ENCODE results near the gene ICOSLG.

The ICOSLG gene

DNA sequence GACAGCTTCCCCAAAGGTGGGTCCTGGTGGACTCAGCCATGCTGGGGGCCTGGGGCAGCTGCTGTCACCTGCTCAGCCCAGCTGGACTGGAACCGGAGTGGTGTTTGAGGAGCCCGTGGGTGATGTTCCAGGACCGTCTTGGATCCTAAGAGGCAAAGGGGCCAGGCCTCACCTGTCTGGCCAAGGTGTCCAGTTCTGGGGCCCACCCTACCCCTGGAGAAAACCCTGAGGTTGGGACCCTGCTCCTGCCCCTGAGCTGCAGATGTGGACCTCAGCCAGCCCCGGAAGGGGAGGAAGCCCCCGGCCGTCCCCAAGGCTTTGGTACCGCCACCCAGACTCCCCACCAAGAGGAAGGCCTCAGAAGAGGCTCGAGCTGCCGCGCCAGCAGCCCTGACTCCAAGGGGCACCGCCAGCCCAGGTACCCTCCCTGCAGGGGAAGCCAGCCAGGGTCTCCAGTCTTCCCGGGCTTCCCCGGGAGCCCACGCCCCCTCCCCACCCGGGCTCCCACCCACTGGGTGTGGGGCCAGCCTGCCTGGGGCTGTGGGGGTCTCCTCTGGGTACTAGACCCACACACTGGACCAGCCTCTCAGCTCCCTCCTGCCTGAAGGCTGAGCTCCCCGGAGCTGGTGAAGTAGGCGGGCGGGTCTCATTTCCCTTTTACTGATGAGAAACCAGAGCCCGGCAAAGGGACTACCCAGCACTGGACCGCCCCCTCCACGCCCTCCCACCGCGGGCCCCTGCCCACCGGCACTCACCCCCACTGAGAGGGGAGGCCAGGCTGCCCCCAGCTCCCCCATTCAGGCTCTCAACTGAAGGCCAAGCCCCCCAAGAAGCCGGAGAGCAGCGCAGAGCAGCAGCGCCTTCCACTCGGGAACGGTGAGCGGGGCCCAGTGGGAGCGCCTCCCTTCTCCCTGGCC is 46.2 kb upstream of the ICOSLG start:
- Histone ChIP-seq H3K14ac (ENCODE audit: low read length) (peak overlapping the region; percentile 38), H2BK12ac (ENCODE audit: low read length) (peak overlapping the region; percentile 22), H3K36me3 (replicated peaks in 1 of 2; ENCODE audit: control insufficient read depth in 2 of 2, insufficient read depth in 2 of 2, low read length in 2 of 2) (no peaks in the 10 kb centered on the region), H3K9me3 (replicated peaks in 1 of 2; ENCODE audit: control insufficient read depth in 2 of 2, insufficient read depth in 1 of 2, low read depth in 1 of 2, low read length in 2 of 2) (no peaks in the 10 kb centered on the region), H3K27ac (replicated peaks; ENCODE audit: low read length) (no peak overlapping the region), H2BK15ac (ENCODE audit: low read length) (peak overlapping the region; percentile 91), H3K18ac (ENCODE audit: low read length) (peak overlapping the region; percentile 89), H3K4me3 (ENCODE audit: low read length in 2 of 2) (no peak overlapping the region), H3K27me3 (ENCODE audit: control insufficient read depth in 3 of 3, insufficient read depth in 3 of 3, low read depth in 1 of 3, low read length in 3 of 3) (peaks cover 2 to 77% (median 36%) of the 10 kb centered on the region in 3 experiments), H3K23ac (ENCODE audit: low read depth, low read length, poor library complexity) (peak overlapping the region; percentile 43), H2AFZ (ENCODE audit: low read length) (no peak overlapping the region), H3K79me1 (ENCODE audit: low read depth, low read length) (no peaks in the 10 kb centered on the region), H3K9ac (ENCODE audit: low read depth, low read length, poor library complexity) (no peak overlapping the region), H4K91ac (ENCODE audit: low read depth, low read length, poor library complexity) (no peak overlapping the region), H3K4me1 (ENCODE audit: control insufficient read depth in 2 of 2, insufficient read depth in 1 of 2, low read depth in 1 of 2, low read length in 2 of 2) (peaks cover 5 to 14% of the 10 kb centered on the region in 2 donors), H4K8ac (ENCODE audit: low read depth, low read length) (peak overlapping the region; percentile 17), H2BK120ac (ENCODE audit: low read depth, low read length) (no peak overlapping the region), H3K4me2 (ENCODE audit: insufficient read depth, low read length, poor library complexity, severe bottlenecking) (no peak overlapping the region), H2AK5ac (ENCODE audit: low read depth, low read length) (peak overlapping the region; percentile 94), H2BK5ac (ENCODE audit: low read length) (no peak overlapping the region), H3K4ac (ENCODE audit: low read length) (no peak overlapping the region)
- no CpG with 5 or more reads among the region's 31 CpGs for WGBS, 2 donors (ENCODE audit: extremely low coverage in 2 of 2, insufficient read length in 2 of 2, insufficient replicate concordance in 1 of 2)
- no peak for DNase-seq (ENCODE audit: low spot score)

DNA sequence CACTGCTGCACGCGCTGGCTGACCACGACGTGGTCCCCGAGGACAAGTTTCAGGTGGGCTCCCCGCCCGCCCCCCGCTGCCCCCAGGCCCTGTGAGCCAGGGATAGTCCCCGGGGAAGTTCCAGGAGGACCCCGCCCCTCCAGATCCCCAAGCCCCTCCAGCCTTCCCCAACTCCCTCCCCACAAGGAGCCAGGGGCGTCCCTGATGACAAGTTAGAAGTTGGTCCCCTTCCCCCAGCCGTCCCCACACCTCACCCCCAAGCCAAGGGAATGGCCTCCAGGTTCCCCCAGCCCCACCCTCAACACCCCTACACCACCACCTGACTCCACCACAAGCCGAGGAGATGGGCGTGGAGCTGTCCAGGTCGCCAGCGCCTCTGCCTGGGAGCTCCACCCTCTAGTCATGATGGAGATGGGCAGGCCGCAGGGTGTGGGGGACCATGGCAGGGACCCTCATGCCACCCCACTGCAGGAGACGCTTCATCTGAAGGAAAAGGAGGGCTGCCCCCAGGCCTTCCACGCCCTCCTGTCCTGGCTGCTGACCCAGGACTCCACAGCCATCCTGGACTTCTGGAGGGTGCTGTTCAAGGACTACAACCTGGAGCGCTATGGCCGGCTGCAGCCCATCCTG is 45.5 kb upstream of the ICOSLG start:
- Histone ChIP-seq H3K27ac (replicated peaks; ENCODE audit: low read length) (no peak overlapping the region), H3K4me2 (ENCODE audit: insufficient read depth, low read length, poor library complexity, severe bottlenecking) (peak overlapping the region; percentile 73), H3K18ac (ENCODE audit: low read length) (no peak overlapping the region), H2BK120ac (ENCODE audit: low read depth, low read length) (no peak overlapping the region), H4K91ac (ENCODE audit: low read depth, low read length, poor library complexity) (no peak overlapping the region), H3K14ac (ENCODE audit: low read length) (peak overlapping the region; percentile 4), H3K4ac (ENCODE audit: low read length) (no peak overlapping the region), H2BK5ac (ENCODE audit: low read length) (no peak overlapping the region), H3K4me3 (ENCODE audit: low read length in 2 of 2) (no peak overlapping the region), H3K36me3 (replicated peaks in 1 of 2; ENCODE audit: control insufficient read depth in 2 of 2, insufficient read depth in 2 of 2, low read length in 2 of 2) (no peaks in the 10 kb centered on the region), H2AK5ac (ENCODE audit: low read depth, low read length) (peak overlapping the region; percentile 94), H3K4me1 (ENCODE audit: control insufficient read depth in 2 of 2, insufficient read depth in 1 of 2, low read depth in 1 of 2, low read length in 2 of 2) (peaks cover 5 to 14% of the 10 kb centered on the region in 2 donors), H3K27me3 (ENCODE audit: control insufficient read depth in 3 of 3, insufficient read depth in 3 of 3, low read depth in 1 of 3, low read length in 3 of 3) (peaks cover 2 to 78% (median 41%) of the 10 kb centered on the region in 3 experiments), H3K23ac (ENCODE audit: low read depth, low read length, poor library complexity) (peak overlapping the region; percentile 95), H2AFZ (ENCODE audit: low read length) (peak overlapping the region; percentile 73), H4K8ac (ENCODE audit: low read depth, low read length) (no peak overlapping the region), H2BK12ac (ENCODE audit: low read length) (peak overlapping the region; percentile 73), H2BK15ac (ENCODE audit: low read length) (peak overlapping the region; percentile 99), H3K79me1 (ENCODE audit: low read depth, low read length) (no peaks in the 10 kb centered on the region), H3K9ac (ENCODE audit: low read depth, low read length, poor library complexity) (peak overlapping the region; percentile 44), H3K9me3 (replicated peaks in 1 of 2; ENCODE audit: control insufficient read depth in 2 of 2, insufficient read depth in 1 of 2, low read depth in 1 of 2, low read length in 2 of 2) (no peaks in the 10 kb centered on the region)
- DNase-seq (ENCODE audit: low spot score): no peak
- WGBS, 2 donors (ENCODE audit: extremely low coverage in 2 of 2, insufficient read length in 2 of 2, insufficient replicate concordance in 1 of 2): no CpG with 5 or more reads among the region's 21 CpGs

DNA sequence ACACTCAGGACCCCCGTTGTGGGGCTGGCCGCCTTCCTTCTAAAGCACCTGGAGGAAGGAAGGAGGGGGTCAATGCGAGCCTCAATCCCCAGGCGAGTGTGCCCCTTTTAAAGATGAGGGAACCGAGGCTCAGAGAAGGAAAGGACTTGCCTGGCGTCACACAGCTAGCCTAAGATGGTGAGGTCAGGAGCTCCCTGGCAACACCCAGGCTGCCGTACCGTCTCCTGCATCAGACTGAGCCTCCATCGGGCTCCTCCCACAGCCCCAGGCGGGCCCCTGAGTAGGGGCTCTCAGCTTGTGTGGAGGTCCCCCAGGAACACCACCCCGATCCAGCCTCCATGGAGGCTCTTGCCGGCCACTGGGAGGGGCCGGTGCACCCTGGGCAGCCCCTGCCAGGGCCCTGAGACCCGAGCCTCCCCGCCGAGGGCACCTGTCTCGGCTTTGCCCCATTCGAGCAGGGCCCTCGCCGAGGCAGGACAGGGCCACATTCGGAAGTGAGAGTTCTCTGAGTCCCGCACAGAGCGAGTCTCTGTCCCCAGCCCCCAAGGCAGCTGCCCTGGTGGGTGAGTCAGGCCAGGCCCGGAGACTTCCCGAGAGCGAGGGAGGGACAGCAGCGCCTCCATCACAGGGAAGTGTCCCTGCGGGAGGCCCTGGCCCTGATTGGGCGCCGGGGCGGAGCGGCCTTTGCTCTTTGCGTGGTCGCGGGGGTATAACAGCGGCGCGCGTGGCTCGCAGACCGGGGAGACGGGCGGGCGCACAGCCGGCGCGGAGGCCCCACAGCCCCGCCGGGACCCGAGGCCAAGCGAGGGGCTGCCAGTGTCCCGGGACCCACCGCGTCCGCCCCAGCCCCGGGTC is 44.6 kb upstream of the ICOSLG start, which contains the start of gene AIRE:
TSS of gene AIRE (plus strand) at position 739 of the 855 bp plus-strand sequence. CDS start 131 bp downstream, outside the sequence.
- Histone ChIP-seq H3K79me1 (ENCODE audit: low read depth, low read length) (no peaks in the 10 kb centered on the region), H3K4ac (ENCODE audit: low read length) (no peak within 1 kb of the TSS), H3K36me3 (replicated peaks in 1 of 2; ENCODE audit: control insufficient read depth in 2 of 2, insufficient read depth in 2 of 2, low read length in 2 of 2) (no peaks in the 10 kb centered on the region), H2BK120ac (ENCODE audit: low read depth, low read length) (peak within 1 kb of the TSS; percentile 81), H3K9ac (ENCODE audit: low read depth, low read length, poor library complexity) (peak within 1 kb of the TSS; percentile 44), H3K4me3 (ENCODE audit: low read length in 2 of 2) (no peak within 1 kb of the TSS), H4K91ac (ENCODE audit: low read depth, low read length, poor library complexity) (no peak within 1 kb of the TSS), H2AFZ (ENCODE audit: low read length) (peak within 1 kb of the TSS; percentile 73), H3K23ac (ENCODE audit: low read depth, low read length, poor library complexity) (peak within 1 kb of the TSS; percentile 95), H3K27ac (replicated peaks; ENCODE audit: low read length) (no peak within 1 kb of the TSS), H4K8ac (ENCODE audit: low read depth, low read length) (peak within 1 kb of the TSS; percentile 72), H3K18ac (ENCODE audit: low read length) (peak within 1 kb of the TSS; percentile 89), H3K4me1 (ENCODE audit: control insufficient read depth in 2 of 2, insufficient read depth in 1 of 2, low read depth in 1 of 2, low read length in 2 of 2) (peaks cover 5 to 14% of the 10 kb centered on the region in 2 donors), H2BK15ac (ENCODE audit: low read length) (peak within 1 kb of the TSS; percentile 99), H3K9me3 (replicated peaks in 1 of 2; ENCODE audit: control insufficient read depth in 2 of 2, insufficient read depth in 1 of 2, low read depth in 1 of 2, low read length in 2 of 2) (no peaks in the 10 kb centered on the region), H3K27me3 (ENCODE audit: control insufficient read depth in 3 of 3, insufficient read depth in 3 of 3, low read depth in 1 of 3, low read length in 3 of 3) (peaks cover 2 to 78% (median 41%) of the 10 kb centered on the region in 3 experiments), H2AK5ac (ENCODE audit: low read depth, low read length) (peak within 1 kb of the TSS; percentile 94), H3K4me2 (ENCODE audit: insufficient read depth, low read length, poor library complexity, severe bottlenecking) (peak within 1 kb of the TSS; percentile 73), H3K14ac (ENCODE audit: low read length) (peak within 1 kb of the TSS; percentile 8), H2BK12ac (ENCODE audit: low read length) (peak within 1 kb of the TSS; percentile 73), H2BK5ac (ENCODE audit: low read length) (no peak within 1 kb of the TSS)
- no peak for DNase-seq (ENCODE audit: low spot score)
- WGBS, 2 donors (ENCODE audit: extremely low coverage in 2 of 2, insufficient read length in 2 of 2, insufficient replicate concordance in 1 of 2): no CpG with 5 or more reads among the region's 56 CpGs
